NCI-H345 treated with DMSO at 0.1 percent for 48 hours (cell line): Measurements from ENCODE around the gene PHF12.

Experiments used
- DNase-seq: peaks from one replicate; lab custom pipeline; 2025; ENCODE audit not compliant: unreplicated experiment; lab: John Stamatoyannopoulos, UW

The PHF12 gene

DNA sequence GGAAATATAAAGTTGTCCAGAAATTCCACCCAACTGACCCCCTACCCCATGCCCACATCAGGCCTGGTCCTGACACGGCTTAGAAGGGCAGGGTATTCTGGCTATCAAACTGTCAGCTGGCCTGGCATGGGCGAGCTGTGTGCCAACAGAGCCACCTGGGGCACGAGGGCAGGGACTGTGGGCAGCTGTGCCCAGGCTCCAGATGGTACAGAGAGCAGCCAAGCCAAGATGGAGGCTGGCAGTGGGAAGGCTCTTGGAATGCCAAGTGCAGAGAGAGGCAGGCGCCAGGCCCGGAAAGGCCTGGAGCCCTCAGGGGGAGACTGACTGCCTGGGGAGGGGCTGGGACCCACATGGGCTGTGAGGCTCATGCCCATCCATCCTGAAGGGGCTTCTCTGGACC is 24.3 kb upstream of the PHF12 start:
- DNase-seq: no peak

- no peak for DNase-seq
Observed at GRCh38 chr17:28975031-28975430, 23.7 kb upstream of the PHF12 start.

DNA sequence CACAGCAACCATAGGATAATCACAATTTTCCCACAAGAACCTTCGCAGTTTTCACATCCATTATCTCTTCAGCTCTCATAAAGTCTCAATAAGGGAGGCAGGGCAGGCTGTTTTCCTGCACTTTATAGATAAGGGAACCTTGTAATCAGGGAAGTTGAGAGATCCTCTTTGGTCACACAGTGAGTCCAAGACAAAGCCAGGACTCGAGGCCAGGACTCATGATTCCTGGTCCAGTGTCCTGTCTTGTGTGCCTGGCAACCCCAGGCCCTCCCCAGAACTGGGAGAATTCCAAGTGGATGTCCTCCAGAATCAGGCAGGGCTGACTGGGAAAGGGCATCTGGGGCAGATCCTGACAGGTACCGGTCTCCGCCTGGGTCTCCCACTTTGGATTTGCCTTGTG is 23.1 kb upstream of the PHF12 start:
- DNase-seq: no peak

- DNase-seq: no peak
Observed at GRCh38 chr17:28973425-28973824, 22.1 kb upstream of the PHF12 start.

DNA sequence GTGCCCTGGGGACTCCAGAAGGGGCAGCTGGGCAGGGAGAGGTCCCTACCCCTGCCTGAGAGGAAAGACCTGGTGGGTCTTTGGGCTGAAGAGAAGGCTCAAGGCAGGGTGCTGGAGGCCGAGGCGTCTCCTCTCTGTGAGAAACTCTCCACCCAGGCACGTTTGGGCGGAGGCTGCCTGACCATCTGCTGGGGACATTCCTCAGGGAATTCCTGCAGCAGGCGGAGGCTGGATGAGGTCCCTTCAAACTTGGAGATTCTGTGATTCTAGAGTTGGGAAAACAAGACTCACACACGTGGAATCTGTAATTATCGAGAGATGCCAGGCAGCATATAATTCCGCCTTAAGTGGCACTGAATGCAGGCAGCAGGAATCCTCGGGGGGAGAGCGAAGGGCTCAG is 21.1 kb upstream of the PHF12 start:
- no peak for DNase-seq

GRCh38 chr17:28970879-28971278 is 19.6 kb upstream of the PHF12 start:
- no peak for DNase-seq

GRCh38 chr17:28969706-28970393 is 18.5 kb upstream of the PHF12 start:
- no peak for DNase-seq

- no peak for DNase-seq
Observed at GRCh38 chr17:28968914-28969295, 17.6 kb upstream of the PHF12 start.

DNA sequence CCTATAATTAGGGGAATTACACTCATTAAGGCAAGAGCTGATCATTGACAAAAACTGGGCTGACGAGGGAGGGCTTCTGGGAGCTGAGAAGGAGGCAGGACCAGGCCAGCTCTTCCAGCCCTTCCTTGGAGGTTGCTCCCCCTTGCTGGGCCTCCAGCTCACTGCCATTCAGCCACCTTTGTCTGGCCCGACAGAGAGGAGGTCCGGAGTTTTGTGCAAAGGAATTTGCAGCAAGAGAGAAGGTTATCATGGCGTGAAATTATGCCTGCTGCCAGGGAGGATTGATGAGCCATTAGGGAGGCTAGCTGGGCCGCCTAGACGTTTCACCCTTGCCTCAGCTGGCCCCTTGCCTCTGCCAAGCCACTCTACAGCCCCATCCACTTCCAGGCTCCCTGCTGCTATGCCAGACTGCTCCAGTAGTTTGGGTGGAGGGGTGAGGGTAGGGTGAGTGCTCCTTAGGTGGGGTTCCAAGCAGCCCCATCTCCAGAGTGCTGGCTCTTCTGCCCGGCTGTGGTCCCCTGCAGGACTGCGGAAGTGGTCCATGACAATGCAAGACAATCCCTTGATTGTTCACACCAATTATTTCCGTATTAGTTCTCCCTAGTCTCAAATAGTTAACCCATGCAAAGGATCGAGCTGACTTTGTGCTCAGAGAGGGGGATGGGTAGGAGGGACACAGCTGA is 17.1 kb upstream of the PHF12 start:
- no peak for DNase-seq

DNA sequence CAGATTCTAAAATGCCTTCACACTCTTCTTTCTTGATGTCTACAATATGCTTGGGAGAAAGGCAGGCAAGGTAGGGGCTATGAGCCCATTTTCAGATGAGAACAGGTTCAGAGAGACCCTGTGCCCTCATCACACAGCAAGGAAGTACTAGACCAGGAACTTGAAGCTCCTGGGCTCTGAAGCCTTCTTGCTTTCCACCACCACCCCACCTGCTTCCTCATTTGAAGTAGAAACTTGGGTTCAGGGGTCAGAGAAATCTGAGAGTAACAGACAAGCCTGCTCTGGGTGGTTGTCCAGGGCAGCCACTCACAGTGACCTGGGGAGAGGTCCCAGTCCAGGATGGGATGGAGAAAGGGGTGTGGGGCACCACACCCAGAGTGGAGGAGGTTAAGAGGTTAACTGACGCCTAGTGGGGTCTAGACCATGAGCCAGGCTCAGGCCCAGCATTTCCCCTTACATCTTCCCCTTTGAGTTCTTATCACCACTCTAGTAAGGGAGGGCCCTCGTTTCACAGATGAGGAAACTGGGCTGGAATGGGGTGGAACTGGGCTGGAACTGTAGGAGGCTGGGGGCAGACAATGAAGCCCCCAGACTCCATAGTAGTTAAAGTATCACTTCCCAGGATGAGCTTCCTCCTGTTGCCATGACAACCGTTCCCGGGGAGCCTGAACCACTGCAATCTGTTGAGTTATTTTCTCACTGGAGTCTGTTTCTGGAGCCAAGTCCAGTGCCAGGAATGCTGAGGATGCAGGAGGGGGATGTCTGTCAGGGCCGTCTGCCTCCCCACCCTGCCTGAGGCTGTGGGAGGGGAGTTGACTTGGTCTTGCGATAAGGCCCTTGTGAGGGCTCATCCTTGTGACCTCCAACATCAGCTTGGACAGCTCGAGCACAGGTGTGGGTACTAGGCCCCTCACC is 16.2 kb upstream of the PHF12 start:
- DNase-seq: no peak

GRCh38 chr17:28963841-28964240 is 12.5 kb upstream of the PHF12 start:
- no peak for DNase-seq

DNA sequence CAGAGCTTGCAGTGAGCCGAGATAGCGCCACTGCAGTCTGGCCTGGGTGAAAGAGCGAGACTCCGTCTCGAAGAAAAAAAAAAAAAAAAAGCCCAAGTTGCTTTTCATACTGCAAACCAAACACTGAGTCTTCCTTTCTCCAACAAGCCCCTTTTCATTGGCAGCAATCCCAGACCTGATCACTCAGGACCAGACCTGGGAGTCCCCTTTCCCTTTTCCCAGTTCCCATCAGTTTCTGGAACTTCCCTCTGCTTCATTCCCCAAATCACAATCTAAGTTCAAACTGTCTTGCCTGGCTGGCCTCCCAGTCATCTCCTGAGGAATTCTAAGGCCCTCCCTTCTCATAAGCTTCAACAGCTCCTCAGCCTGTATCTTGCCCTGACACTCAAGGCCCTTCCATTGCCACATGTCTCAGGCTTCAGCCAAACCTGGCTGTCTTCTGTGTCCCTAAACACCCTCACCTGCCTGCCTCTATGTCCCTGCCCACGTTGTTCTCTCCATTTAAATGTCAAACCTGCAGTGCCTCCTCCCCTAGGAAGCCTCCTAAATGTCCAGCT is 11.8 kb upstream of the PHF12 start:
- DNase-seq: no peak

GRCh38 chr17:28961391-28961790 is 10.1 kb upstream of the PHF12 start:
- DNase-seq: no peak

- no peak for DNase-seq
Observed at GRCh38 chr17:28960256-28961061, 9.1 kb upstream of the PHF12 start.

DNA sequence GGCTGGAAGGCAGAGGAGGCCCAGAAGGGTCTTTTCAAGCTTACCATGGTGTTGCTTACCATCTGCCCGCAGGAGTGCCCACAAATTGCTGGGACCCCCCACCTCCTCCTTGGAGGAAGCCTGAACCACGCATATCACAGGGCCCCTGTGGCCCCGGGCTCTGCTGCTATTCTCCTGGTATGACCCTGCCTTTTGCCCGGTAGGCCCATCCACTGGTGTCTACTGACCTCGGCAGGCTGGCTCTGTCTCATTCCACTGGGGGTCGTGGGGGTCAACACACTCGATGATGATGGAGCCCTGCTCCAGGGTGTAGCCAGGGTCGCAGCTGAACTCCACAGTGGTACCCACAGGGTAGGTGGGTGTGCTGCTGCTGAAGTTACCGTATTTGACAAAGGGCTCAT is 8.2 kb upstream of the PHF12 start:
- no peak for DNase-seq

DNA sequence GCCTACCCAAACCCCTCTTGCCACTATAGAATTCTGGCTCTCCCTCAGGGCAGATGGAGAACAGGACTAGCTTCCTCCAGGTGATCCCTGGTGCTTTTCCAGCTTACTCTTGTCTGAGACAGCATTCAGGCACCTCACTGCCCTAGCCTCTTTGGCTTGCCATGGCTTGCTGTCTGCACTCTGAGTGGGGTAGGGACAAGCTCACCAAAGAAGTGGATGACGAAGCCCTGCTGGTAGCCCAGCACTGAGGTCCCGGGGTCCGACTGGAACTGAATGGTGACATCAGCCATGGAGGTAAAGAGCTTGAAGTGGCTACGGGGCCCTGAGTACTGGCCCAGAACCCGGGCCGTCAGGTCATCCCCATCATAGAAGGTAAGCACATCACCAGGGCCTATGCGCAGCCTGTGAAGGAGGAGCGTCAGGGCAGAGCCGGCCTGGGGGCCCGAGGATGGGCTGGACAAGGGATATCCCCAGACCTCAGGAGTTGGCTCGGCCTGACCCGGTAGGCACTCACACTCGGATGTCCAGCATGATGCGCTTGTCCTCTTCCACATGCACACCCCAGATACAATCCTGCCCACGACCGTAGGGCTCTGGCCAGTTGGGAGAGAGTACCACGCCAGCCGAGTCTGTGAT is 7.6 kb upstream of the PHF12 start:
- no peak for DNase-seq

DNA sequence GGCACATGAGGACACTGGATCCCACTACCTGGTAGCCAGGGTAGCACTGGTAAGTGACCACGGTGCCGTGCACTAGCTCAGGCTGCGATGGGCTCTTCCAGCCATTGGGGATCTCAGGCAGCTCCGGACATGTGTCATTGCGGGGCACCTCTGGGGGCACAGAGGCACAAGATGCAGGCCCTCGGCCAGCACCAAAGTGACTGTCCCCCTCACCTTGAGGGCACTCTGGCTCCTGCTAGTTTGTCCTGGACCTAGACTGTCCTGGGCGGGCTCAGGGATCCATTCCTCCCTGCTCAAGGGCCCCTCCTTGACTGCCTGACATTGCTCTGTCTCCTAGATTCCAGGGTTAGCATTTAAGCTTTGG is 6.7 kb upstream of the PHF12 start:
- DNase-seq: no peak

DNA sequence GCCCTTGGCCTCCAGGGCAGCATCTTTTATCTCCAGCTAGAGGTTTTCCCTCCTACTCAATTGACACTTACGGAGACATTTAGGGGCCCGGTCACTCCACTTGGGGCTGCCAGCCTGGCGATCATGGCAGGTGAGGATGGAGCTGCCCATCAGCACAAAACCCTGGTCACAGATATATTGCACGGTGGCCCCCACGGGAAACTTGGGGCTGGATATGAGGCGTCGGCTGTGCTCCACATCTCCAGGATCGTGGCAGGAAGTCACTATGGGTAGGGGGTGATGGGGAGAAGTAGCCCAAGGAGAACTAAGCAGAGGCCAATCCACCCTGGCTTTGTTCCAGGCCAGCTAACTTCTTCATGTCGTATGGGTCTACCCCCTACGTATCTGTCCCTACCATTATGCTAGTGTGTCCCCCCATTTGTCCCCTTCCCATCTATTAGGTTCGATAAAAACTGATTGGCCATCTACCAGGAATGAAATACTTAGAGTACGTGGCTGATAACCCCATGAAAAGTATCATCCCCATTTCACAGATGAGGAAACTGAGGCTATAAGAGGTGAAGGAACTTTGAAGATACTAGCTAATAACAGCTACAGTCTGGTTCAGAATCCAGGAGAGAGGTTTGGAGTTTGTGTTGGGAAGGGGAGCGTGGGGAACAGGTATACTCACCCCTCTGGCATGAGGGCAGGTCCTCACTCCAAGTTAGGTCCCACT is 6.1 kb upstream of the PHF12 start:
- no peak for DNase-seq

DNA sequence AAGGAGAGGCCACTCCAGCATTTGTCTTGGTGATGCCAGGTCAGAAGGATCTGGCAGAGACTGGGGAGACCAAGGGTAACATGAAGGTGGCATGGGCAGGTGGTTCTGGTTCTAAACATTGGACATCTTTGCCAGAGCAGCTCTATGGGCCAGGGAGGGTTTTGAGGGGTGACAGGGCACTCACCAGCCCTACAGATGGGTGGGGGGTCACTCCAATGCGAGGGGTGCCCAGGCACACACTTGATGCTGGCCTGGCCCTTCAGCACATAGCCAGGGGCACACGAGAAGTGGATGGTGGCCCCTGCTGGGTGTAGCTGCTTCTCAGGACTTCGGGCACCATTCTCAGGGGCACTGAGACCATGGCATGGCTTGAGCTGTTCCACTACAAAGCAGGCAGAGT is 5.5 kb upstream of the PHF12 start:
- no peak for DNase-seq

DNA sequence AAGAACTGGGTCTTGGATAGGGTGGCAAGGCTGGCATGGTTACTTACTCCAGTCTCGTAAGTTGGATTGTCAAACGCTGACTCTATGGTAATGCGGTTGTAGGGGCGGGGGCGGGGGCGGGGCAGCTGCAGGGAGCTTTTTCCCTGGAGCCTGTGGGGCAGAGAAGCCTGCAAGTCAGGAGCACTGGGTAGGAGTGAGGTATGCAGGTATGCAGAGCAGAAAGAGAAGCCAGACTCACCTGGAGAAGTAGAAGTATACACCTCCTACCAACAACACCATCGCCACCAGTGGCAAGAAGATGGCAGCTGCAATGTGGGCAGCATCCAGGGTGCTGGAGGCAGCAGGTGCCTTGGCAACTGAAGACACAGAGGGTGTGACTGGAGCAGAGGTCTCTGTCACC is 4.8 kb upstream of the PHF12 start:
- DNase-seq: no peak
